Upper lobe of left lung (tissue), 6 donors: ENCODE results near the gene MARS1. TPM values are rescaled to one million over a fixed set of nuclear protein-coding genes. Genes with fewer than 3 reads are reported as not detected.
A peak's percentile ranks its signal among the peaks of the same experiment; 100 is the strongest.

Experiments used
- ATAC-seq, 2 donors: fragments of 200-7000 bp; cut with Tn5 transposase; one replicate each; pipeline ENCODE4 v1.9.1; 2022; ENCODE audit warnings: mild to moderate bottlenecking in 2 of 2, moderate library complexity in 2 of 2; ENCODE audit not compliant: low FRiP score in 2 of 2
- DNase-seq, 2 donors: peaks; one replicate each; pipeline ENCODE4 v3.0.0-alpha.2; 2019 to 2020
- H3K27ac ChIP-seq, 4 donors: fragments of 200-600 bp; sonication (generic); one replicate each; pipeline ENCODE4 v1.5.1; 2016 to 2019
- H3K27me3 ChIP-seq, 4 donors: fragments of 200-600 bp; sonication (generic); one replicate each; pipeline ENCODE4 v1.5.1; 2017 to 2019
- H3K36me3 ChIP-seq, 4 donors: fragments of 200-600 bp; sonication (generic); one replicate each; pipeline ENCODE4 v1.5.1; 2016 to 2019
- H3K4me1 ChIP-seq, 4 donors: fragments of 200-600 bp; sonication (generic); one replicate each; pipeline ENCODE4 v1.5.1; 2018 to 2019
- H3K4me3 ChIP-seq, 4 donors: fragments of 200-600 bp; sonication (generic); one replicate each; pipeline ENCODE4 v1.5.1; 2017 to 2019; ENCODE audit warnings: mild to moderate bottlenecking in 2 of 4, moderate library complexity in 1 of 4
- H3K9me3 ChIP-seq, 4 donors: fragments of 200-600 bp; sonication (generic); one replicate each; pipeline ENCODE4 v1.5.1; 2018 to 2019
- EP300 ChIP-seq, 4 donors: sonication (generic); formaldehyde crosslinking; IDR thresholded peaks; one replicate each; pipeline ENCODE4 v1.5.1; 2017; ENCODE audit warnings: antibody characterized with exemption in 4 of 4, control low read depth in 2 of 4
- POLR2A ChIP-seq, 4 donors: fragments of 450-650 bp; IDR thresholded peaks; one replicate each; pipeline ENCODE4 v1.5.1; 2016 to 2017; ENCODE audit warnings: antibody characterized with exemption in 4 of 4, mild to moderate bottlenecking in 2 of 4
- POLR2AphosphoS5 ChIP-seq, 2 donors: sonication (generic); formaldehyde crosslinking; IDR thresholded peaks; one replicate each; pipeline ENCODE4 v1.5.1; 2017; ENCODE audit warnings: antibody characterized with exemption in 2 of 2
- whole genome bisulfite sequencing, 2 donors: methylation state at CpG; one replicate each; pipeline ENCODE4 v1.1.5; 2017 to 2018; 5-methylcytosine and 5-hydroxymethylcytosine counted together
- total RNA-seq, 6 donors: library from RNA; depleted of rRNA in 4 of 6; stranded (reverse); fragments of >200 nt in 4 of 6; gene quantifications; one replicate each; pipeline versions ENCODE4 v1.1.0 to v1.2.1, GENCODE V29; 2016 to 2021
- TF ChIP-seq, protein P1 (sequence below), 6 experiments: fragments of 450-650 bp in 4 of 6; fragments of 200-600 bp in 2 of 6; sonication (generic) in 2 of 6; IDR thresholded peaks; one replicate each; pipeline ENCODE4 v1.5.1; 2016 to 2019; ENCODE audit warnings: antibody characterized with exemption in 6 of 6
- donor health status: DM: no; HTN: no; CAD: no; lungs with moderate emphysema.
- donor health status: DM: no; HTN: yes; CAD: no; lungs with severe emphysema.

MARS1 gene
- total RNA-seq, 6 donors from 2014 or later = 73.9 to 189 (median 101) TPM

DNA sequence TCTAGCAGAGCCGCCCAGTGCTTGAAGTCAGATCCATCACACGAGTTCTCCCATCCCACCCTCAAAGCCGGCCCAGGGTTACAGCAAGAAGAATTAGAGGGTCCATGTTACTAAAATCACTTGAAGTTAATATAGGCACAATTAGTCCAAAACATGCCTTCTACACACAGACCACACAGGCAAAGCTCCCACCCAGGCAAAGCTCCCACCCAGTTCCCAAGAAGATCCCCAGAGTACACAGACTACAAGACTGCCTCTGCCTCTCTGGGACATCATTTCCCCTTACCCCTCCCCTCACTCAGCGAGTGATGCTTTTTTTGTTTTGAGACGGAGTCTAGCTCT lies 25.0 kb upstream of the MARS1 start:
- Histone ChIP-seq H3K27ac (peak overlapping the region; percentile 53 to 86 (median 70)), H3K4me3 (peak overlapping the region in 2 of 4 donors; percentile 65 to 79), H3K4me1 (peaks cover 33 to 45% (median 35%) of the 10 kb centered on the region in 4 donors), H3K36me3 (no peaks in the 10 kb centered on the region), H3K9me3 (no peaks in the 10 kb centered on the region), H3K27me3 (peaks cover 0 to 9% (median 4%) of the 10 kb centered on the region in 4 donors)
- DNase-seq (no peak), ATAC-seq (no peak)
- TF ChIP-seq, protein P1, sequence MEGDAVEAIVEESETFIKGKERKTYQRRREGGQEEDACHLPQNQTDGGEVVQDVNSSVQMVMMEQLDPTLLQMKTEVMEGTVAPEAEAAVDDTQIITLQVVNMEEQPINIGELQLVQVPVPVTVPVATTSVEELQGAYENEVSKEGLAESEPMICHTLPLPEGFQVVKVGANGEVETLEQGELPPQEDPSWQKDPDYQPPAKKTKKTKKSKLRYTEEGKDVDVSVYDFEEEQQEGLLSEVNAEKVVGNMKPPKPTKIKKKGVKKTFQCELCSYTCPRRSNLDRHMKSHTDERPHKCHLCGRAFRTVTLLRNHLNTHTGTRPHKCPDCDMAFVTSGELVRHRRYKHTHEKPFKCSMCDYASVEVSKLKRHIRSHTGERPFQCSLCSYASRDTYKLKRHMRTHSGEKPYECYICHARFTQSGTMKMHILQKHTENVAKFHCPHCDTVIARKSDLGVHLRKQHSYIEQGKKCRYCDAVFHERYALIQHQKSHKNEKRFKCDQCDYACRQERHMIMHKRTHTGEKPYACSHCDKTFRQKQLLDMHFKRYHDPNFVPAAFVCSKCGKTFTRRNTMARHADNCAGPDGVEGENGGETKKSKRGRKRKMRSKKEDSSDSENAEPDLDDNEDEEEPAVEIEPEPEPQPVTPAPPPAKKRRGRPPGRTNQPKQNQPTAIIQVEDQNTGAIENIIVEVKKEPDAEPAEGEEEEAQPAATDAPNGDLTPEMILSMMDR (IDR thresholded peaks at IDR 0.05) = no peak
- TF ChIP-seq POLR2AphosphoS5 (IDR thresholded peaks at IDR 0.05) (no peak), POLR2A (IDR thresholded peaks at IDR 0.05) (no peak), EP300 (IDR thresholded peaks at IDR 0.05) (no peak)
- 26 to 35% methylated on average over 4 to 5 of the region's 5 CpGs for WGBS, 2 donors

DNA sequence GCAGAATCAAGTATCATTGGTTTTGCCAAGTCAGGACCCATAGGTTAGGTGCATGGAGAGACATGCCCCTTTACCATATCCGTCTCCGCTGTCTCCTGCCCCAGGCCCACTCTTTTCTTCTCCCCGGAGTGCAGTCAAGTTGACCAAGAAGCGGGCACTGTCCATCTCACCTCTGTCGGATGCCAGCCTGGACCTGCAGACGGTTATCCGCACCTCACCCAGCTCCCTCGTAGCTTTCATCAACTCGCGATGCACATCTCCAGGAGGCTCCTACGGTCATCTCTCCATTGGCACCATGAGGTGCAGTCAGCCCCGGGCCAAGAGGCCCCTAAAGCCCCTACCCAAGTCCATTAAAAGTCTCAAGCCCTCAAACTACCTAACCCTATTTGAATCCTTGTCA lies 23.3 kb upstream of the MARS1 start:
- DNase-seq = no peak
- Histone ChIP-seq H3K27ac (no peak overlapping the region), H3K9me3 (no peaks in the 10 kb centered on the region), H3K27me3 (peaks cover 0 to 9% (median 4%) of the 10 kb centered on the region in 4 donors), H3K4me3 (no peak overlapping the region), H3K36me3 (peaks cover 0 to 6% (median 0%) of the 10 kb centered on the region in 4 donors), H3K4me1 (peaks cover 26 to 35% (median 30%) of the 10 kb centered on the region in 4 donors)
- no peak for ATAC-seq
- TF ChIP-seq POLR2AphosphoS5 (IDR thresholded peaks at IDR 0.05) = no peak
- TF ChIP-seq, protein P1 (IDR thresholded peaks at IDR 0.05) = no peak
- TF ChIP-seq EP300 (IDR thresholded peaks at IDR 0.05) = no peak
- no peak for TF ChIP-seq POLR2A (IDR thresholded peaks at IDR 0.05)
- 90 to 96% methylated on average over 12 of the region's 12 CpGs for WGBS, 2 donors

DNA sequence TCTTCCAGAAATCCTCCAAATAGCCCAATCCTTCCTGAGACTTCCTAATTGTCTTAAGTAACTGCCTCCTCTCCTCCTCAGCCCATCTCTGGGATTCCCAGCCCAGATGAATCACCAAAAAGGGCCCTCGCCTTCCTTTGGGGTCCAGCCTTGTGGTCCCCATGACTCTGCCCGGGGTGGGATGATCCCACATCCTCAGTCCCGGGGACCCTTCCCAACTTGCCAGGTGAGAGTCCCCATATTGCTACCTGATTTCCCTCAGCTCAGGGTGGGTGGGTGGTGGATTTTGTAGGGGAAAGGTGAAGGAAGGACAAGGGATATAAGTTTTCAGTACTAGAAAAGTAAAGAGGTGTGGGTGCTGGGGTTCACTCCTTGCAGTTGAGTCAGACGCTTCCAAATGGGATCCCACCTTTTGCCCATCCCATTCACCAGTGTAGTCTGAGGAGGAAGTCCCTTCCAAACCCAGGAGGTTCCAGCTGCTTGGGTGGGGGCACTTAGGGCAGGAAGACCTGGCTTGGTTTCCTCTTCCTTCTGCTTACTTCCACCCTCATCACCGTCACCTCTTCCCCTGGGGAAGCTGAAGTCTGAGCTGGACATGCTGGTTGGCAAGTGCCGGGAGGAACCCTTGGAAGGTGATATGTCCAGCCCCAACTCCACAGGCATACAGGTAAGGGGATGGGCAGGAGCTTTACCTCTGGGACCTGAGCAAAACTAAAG lies 22.7 kb upstream of the MARS1 start:
- H3K4me1 ChIP-seq = peaks cover 22 to 28% (median 26%) of the 10 kb centered on the region in 4 donors
- DNase-seq = no peak
- TF ChIP-seq EP300 (IDR thresholded peaks at IDR 0.05) = no peak
- no peak overlapping the region for H3K27ac ChIP-seq
- 74 to 81% methylated on average over 6 of the region's 6 CpGs for WGBS, 2 donors
- H3K36me3 ChIP-seq = peaks cover 0 to 13% (median 0%) of the 10 kb centered on the region in 4 donors
- no peak for ATAC-seq
- peaks cover 0 to 9% (median 4%) of the 10 kb centered on the region in 4 donors for H3K27me3 ChIP-seq
- no peak overlapping the region for H3K4me3 ChIP-seq
- no peaks in the 10 kb centered on the region for H3K9me3 ChIP-seq

DNA sequence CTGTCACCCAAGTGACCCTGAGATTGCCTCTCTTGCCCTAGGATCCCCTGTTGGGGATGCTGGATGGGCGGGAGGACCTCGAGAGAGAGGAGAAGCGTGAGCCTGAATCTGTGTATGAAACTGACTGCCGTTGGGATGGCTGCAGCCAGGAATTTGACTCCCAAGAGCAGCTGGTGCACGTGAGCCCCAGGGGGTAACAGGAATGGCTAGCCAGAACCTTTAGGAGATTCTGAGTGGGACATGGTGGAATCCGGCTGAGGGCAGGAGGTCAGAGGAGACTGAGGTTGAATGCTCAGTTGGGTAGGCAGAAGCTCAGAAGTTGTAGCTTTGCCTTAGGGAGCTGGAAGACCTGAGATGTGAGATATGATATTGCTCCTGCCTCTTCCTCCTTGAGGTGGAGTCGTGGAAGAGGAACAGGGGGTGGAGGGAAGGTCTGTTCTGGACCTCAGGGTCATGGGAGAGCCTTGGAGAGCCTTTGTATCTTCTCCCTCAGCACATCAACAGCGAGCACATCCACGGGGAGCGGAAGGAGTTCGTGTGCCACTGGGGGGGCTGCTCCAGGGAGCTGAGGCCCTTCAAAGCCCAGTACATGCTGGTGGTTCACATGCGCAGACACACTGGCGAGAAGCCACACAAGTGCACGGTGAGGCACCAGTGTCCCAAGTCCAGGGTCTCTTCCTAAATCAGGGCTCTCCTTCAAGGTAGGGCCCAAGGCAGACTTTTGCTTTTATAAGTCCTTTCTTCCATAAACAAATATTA lies 21.9 kb upstream of the MARS1 start:
- Histone ChIP-seq H3K4me3 (no peak overlapping the region), H3K9me3 (no peaks in the 10 kb centered on the region), H3K27ac (no peak overlapping the region), H3K4me1 (peaks cover 15 to 21% (median 19%) of the 10 kb centered on the region in 4 donors), H3K36me3 (peaks cover 0 to 14% (median 0%) of the 10 kb centered on the region in 4 donors), H3K27me3 (peaks cover 0 to 6% (median 2%) of the 10 kb centered on the region in 4 donors)
- ATAC-seq (no peak), DNase-seq (no peak)
- WGBS, 2 donors = 69 to 74% methylated on average over 12 to 14 of the region's 14 CpGs
- TF ChIP-seq, protein P1 (IDR thresholded peaks at IDR 0.05) = no peak
- TF ChIP-seq POLR2AphosphoS5 (IDR thresholded peaks at IDR 0.05) = no peak
- TF ChIP-seq POLR2A (IDR thresholded peaks at IDR 0.05) = no peak
- no peak for TF ChIP-seq EP300 (IDR thresholded peaks at IDR 0.05)

DNA sequence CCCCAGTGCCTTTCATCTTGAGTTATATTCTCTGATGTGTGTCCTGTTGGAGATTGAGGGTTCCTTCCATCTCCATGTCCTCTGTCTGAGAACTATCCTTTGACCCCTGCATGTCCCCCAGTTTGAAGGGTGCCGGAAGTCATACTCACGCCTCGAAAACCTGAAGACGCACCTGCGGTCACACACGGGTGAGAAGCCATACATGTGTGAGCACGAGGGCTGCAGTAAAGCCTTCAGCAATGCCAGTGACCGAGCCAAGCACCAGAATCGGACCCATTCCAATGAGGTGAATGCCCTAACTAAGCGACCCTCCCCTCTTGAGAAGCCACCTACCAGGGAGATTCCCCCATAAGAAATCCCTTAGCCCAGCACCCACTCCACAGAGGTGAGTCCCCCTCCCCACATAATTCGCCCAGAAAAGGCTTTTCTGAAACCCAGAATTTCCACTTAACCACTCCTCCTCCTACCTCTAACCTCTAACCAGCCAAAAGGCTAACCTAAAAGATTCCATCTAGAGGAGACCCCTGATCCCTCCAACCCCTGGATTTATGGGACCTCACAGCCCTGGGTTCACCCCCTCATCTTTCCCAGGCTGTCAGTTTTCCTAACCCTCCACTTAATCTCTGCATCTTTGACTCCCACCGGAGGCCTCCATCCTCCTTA lies 20.5 kb upstream of the MARS1 start:
- peaks cover under 1 to 7% (median 5%) of the 10 kb centered on the region in 4 donors for H3K4me1 ChIP-seq
- H3K27ac ChIP-seq = no peak overlapping the region
- peaks cover 0 to 14% (median 0%) of the 10 kb centered on the region in 4 donors for H3K36me3 ChIP-seq
- TF ChIP-seq POLR2A (IDR thresholded peaks at IDR 0.05) = no peak
- WGBS, 2 donors = 87 to 88% methylated on average over 6 to 12 of the region's 12 CpGs
- DNase-seq (no peak), ATAC-seq (no peak)
- no peaks in the 10 kb centered on the region for H3K9me3 ChIP-seq
- no peaks in the 10 kb centered on the region for H3K27me3 ChIP-seq
- H3K4me3 ChIP-seq = no peak overlapping the region
